GM18870 (cell line): ENCODE data around the gene ABCC5.
"Not testable (repeated sequence)": the region's sequence is repeated elsewhere in the genome, so short reads cannot be mapped to it uniquely, and the experiment has no call there.

Experiments
- ATAC-seq: cut with Tn5 transposase; IDR thresholded peaks from one replicate; pipeline ENCODE4 v1.9.1; 2021; ENCODE audit warnings: moderate library complexity; ENCODE audit not compliant: unreplicated experiment

ABCC5 gene

DNA sequence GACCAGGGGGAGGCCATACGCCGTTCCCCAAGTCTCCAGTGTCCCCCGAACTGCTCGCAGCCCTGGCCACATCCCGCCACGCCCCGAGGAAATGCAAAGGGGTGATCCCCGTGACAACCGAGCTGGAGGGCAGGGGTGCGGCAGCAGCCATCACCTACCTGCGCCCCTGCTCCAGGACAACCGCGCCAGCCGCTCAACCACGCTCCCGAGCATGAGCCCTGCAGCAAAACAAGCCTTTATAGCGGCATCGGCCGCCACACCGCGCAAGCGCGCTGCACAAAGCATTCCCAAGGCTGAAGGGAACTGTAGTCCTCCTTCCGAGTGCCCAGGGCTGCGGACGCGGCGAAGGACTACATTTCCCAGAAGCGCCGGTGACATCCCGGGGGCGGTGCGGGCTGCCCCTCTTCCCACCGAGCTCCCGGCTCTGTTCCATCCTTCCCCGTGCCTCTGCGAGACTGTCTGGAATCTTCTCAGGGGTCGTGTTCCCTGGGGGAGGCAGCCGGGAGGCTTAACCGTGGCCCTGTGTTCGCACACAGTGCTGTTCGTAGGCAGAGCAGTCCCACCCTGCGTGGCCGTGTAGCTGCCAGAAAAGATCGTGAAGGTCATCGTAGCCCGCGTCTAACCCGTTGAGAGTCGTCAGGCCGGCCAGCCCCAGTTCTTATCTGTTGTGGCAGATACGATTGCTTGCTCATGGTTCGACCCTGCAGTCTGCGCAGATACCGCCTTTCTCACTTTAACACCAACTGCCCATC lies at the start of gene ABCC5:
TSS of gene ABCC5 (minus strand) at position 213 of the 752 bp plus-strand sequence. CDS start 3,492 bp downstream, outside the sequence.
- peak; percentile 91 for ATAC-seq

DNA sequence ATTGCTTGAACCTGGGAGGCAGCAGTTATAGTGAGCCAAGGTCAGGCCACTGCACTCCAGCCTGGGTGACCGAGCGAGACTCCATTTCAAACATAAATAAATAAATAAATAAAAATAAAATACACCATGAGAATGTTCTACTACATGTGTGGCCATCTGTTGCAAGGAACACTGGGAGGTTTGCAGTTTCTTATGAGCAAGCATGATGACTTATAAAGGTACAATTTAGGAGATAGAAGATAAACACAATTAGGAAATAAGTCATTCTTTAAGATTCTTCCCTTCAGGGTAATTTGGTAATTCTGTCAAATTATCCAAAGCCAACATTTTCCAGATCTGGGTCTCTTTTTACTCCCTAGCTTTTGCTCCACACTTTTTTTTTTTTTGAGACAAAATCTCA lies 48.5 kb upstream of the ABCC5 start:
- no peak for ATAC-seq

DNA sequence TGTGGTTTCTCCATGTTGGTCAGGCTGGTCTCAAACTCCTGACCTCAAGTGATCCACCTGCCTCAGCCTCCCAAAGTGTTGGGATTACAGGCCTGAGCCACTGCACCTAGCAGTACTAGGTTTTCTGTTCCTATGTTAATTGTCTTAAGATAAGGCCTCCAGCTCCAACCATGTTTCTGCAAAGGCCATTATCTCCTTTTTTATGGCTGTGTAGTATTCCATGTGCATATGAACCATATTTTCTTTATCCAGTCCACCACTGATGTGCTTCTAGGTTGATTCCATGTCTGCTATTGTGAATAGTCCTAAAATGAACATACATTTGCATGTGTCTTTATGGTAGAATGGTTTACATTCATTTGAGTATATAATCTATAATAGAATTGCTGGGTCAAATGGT lies 45.0 kb upstream of the ABCC5 start:
- ATAC-seq = no peak

DNA sequence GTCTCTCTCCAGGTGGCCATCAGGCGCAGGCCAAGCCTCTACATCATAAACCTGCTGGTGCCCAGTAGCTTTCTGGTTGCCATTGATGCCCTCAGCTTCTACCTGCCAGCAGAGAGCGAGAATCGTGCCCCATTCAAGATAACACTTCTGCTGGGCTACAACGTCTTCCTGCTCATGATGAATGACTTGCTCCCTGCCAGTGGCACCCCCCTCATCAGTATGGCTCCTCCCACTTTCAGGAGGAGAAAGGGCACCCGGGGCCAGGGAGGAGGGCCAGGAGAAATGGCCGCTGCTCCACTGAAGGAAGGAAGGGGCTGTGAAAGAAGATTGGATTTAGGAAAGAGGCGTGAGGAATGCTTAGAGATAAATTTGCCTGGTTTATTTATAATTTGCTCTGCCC lies 41.7 kb upstream of the ABCC5 start:
- ATAC-seq = no peak

DNA sequence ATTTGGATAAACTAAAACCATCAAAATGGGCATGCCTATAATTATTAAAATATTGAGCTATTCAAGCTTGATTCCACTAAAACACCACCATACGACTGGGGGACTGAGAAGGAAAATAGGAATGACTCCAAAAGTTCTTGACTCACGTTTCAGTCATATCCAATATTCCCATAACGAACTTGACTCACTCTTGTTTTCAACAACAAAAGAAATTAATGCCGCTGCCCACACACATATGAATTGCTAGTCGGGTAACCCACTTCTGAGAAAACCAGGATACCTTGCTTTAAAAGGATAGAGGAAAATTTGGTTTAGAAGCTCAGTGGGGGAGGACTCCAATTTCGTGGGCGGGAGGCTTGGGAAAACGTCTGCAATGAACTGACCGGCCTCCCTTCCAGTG lies 40.3 kb upstream of the ABCC5 start:
- no peak for ATAC-seq

DNA sequence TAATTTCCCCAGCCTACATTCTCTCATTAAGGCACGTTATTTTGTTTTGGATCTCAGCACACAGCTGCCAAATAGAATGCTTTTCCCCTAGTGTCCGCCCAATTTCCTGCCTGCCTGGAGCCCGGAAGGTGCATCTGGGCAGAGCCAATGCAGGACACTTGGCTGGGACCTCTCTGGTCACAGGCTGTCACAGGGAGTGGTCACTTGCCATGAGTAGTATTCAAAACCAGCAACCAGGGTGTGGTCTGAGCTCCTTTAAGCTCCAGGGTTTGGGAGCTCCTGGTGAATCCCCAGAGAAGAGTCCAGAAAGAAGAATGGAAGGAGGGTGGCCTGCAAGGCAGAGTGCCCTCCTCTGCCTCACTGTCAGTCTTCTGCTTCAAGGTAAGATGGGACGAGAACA lies 35.1 kb upstream of the ABCC5 start, which contains the start of gene HTR3C:
TSS of gene HTR3C (plus strand) at position 281 of the 400 bp plus-strand sequence. CDS start at position 315, 34 bp downstream.
- ATAC-seq = no peak

DNA sequence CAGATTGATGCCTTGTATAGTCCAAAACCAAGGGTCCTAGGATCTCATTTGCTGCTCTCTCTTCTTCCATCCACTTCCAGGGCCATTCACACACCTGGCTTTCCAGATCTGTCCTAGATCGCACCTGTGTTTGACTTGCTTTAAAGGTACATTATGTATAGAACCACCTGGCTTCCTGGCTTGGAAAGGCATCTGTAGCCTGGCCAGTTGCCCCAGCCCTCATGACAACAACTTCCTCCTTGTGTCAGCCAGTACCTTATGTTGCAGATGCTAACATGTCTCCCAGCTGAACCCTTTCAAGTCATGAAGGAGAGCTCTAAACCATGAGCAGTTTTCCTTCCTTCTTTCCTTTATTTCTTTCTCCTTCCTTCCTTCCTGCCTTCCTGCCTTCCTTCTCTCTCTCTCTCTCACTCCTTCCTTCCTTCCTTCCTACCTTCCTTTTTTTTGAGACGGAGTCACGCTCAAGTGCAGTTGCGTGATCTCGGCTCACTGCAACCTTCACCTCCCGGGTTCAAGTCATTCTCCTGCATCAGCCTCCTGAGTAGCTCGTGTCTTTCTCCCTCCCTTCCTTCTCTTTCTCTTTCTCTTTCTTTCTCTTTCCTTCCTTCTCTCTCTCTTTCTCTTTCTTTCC lies 32.6 kb upstream of the ABCC5 start:
- no peak for ATAC-seq

DNA sequence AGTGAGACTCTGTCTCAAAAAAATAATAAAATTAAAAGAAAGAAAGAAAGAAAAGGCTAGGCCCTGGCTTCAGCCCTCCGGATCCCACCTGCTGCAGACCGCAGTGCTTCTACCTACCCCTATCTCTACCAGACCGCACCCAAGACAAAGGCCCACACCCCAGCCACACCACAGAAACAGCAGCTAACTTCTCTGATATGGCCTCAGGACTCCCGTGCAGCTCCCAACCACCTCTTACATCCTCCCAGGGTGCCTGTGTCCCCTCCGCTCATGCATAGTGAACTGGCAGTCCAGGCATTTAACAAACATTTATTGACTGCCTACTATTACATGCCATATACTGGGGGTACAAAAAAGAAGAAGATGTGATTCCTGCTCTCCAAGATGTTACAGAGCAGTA lies 28.3 kb upstream of the ABCC5 start:
- ATAC-seq = no peak

DNA sequence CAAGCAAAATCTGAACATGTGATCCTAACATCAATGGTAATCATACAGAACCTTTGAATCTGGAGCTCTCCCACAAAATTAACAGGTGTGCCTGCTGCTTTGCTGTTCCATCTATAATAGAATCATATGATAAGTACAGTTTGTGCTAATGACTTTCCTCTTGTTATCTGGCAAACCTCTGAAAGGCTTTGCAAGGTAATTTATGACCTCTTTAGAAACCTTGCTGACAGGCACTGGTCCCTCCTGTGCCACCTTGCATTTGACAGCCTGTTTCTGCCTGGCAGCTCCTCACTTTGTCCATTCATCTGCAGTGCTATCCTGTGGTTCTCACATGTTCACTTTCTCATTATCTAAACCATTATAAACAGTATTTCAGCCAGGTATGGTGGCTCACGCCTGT lies 24.9 kb upstream of the ABCC5 start:
- ATAC-seq = no peak

DNA sequence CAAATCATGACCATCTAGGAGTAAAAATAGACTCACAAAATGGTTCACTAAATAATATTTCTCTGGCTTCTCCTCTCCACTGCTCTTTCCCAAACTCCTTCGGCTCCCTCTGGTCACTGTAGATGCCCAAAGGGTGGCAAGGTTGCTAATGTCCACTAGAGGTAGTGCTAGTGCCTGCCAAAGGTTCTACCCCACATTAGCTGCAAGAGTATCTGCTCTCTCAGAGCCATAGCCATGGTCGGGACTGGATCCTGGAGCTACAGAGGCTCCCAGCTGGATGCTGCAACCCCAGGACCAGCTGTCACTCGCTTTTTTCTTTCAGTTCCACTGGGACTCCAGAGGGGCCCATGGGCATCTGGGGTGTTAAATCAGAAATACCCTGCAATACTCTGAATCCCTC lies 22.3 kb upstream of the ABCC5 start:
- no peak for ATAC-seq

DNA sequence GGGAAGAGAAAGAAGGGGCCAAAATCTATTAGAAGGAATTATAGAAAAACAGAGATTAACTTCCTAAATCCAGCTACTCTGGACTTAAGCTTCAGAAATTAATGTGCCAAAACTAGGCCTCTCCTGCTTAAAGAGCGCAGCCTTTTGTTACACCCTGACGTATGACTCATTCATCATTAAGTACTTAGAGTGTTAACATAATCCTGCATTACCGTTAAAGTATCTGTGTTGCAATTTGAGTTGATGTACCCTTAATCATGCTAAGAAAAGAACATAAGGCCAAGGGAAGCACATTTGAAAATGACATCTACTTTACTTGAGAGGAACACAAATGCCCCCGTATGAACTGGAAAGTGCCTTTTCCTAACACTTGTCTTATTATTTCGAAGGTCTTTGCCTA lies 21.7 kb upstream of the ABCC5 start:
- no peak for ATAC-seq

DNA sequence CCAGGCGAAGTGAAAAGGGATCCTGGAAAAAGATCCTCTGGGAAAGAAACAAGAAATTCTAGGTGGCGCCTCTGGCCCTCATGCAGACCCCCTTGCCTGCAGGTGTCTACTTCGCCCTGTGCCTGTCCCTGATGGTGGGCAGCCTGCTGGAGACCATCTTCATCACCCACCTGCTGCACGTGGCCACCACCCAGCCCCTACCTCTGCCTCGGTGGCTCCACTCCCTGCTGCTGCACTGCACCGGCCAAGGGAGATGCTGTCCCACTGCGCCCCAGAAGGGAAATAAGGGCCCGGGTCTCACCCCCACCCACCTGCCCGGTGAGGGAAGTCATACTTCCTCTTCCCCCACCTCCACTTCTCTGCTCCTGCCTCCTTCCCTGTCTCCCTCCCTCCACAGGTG lies 20.6 kb upstream of the ABCC5 start:
- not testable (repeated sequence) for ATAC-seq

DNA sequence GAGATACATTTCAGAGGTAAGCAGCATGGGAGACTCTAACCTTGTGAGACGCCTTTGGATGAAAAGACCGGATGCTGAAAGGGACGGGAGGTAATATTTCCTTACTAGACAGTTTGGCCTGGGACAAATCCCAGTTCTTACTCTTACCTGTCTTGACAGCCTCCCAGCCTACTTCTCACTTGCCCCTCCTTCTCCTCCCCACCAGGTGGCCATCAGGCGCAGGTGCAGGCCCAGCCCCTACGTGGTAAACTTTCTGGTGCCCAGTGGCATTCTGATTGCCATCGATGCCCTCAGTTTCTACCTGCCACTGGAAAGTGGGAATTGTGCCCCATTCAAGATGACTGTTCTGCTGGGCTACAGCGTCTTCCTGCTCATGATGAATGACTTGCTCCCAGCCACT lies 20.1 kb upstream of the ABCC5 start:
- no peak for ATAC-seq

DNA sequence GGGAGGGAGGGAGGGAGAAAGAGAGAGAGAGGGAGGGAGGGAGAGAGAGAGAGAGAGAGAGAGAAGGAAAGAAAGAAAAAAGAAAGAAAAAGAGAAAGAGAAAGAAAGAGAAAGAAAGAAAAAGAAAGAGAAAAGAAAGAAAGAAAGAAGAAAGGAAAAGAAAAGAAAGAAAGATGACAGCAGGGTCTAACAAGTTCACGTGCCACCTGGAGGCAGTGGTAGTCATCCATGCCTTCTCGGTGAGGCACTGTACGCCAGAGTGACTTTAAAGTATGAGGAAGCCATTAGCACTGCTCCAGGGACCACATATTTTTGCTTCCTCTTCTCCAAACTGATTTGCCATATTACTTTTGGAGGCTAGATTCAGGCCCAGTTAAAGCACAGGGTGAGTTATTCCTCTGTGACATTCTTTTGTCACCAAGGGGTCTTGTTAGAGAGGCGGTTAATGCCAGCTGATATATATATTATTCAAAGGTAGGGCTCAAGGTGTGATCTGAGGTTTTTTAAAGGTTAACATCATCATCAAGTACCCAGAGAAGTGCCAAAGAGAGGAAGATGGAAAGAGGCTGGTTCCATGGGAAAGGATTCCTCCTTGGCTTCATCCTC lies 13.6 kb upstream of the ABCC5 start, which contains the start of gene HTR3D:
TSS of gene HTR3D (plus strand) at position 556 of the 606 bp plus-strand sequence. CDS start at position 556, 0 bp downstream.
- no peak for ATAC-seq

DNA sequence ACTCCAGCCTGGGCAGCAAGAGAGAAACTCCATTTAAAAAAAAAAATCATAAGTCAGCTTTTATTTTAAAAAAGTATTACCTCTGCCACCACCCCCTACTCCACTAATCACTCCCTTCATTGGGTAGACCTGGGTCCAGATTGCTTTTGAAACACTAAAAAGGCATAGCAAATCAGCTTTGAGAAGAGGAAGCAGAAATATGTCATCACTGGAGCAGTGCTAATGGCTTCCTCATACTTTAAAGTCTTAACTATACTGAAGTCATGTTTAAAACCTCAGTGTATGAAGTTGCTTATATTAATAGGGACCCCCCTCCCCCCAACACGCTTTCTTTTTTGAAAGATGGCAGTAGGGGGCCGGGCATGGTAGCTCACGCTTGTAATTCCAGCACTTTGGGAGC lies 12.9 kb upstream of the ABCC5 start:
- no peak for ATAC-seq

DNA sequence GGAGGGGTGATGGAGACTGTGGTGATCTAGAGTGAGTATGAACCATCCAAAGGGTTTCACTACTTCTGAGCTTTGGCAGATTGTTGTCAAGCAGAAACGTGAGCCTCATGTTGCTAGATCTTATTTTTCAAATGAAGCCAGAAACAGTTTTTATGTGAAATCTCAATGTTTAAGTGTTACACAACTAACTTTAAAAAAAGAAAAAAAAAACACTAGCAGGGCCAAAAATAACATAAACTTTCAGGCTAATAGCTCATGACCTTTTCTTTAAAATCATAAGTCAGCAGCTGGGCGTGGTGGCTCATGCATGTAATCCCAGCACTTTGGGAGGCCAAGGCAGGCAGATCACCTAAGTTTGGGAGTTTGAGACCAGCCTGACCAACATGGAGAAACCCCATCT lies 11.8 kb upstream of the ABCC5 start:
- no peak for ATAC-seq

DNA sequence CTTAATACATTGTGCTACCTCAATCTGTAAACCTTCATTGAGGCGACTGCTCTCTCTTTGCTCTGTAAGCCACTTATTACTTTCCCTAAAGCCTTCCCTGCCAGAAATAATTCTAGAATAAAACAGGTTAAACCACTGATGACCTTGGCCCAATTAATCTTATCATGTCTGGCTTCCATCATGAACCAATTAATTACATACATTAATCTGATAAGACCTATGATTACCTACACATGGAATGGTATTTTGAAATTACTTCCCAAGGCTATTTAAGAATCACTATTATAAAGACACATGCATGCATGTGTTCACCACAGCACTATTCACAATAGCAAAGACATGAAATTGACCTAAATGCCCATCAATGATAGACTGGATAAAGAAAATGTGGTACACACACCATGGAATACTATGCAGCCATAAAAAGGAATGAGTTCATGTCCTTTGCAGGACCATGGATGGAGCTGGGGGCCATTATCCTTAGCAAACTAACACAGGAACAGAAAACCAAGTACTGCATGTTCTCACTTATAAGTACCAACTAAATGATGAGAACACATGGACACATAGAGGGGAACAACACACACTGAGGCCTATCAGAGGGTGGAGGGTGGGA lies 10.7 kb upstream of the ABCC5 start:
- not testable (repeated sequence) for ATAC-seq

DNA sequence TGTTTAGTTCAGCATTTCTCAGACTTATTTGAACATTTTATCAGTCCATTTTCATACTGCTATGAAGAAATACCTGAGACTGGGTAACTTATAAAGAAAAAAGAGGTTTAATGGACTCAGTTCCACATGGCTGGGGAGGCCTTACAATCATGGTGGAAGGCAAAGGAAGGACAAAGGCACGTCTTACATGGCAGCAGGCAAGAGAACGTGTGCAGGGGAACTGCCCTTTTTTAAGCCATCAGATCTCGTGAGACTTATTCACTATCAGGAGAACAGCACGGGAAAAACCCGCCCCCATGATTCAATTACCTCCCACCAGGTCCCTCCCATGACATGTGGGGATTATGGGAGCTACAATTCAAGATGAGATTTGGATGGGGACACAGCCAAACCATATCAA lies 7.6 kb upstream of the ABCC5 start:
- ATAC-seq = not testable (repeated sequence)

DNA sequence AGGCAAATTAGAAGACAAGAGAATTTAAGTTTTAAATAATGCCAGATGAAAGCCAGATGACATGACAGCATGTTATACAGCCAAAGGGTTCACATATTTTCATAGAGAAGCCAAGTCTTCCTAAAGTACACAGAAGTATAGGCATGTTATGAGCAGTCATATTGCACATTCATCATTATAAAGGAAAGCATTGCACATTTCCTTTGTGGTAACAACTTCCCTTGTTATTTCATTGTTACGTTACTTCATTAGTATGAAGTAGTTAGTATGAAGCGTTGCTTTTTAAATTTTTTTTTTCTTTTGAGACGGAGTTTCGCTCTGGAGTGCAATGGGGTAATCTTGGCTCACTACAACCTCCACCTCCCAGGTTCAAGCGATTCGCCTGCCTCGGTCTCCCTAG lies 4.6 kb upstream of the ABCC5 start:
- no peak for ATAC-seq

DNA sequence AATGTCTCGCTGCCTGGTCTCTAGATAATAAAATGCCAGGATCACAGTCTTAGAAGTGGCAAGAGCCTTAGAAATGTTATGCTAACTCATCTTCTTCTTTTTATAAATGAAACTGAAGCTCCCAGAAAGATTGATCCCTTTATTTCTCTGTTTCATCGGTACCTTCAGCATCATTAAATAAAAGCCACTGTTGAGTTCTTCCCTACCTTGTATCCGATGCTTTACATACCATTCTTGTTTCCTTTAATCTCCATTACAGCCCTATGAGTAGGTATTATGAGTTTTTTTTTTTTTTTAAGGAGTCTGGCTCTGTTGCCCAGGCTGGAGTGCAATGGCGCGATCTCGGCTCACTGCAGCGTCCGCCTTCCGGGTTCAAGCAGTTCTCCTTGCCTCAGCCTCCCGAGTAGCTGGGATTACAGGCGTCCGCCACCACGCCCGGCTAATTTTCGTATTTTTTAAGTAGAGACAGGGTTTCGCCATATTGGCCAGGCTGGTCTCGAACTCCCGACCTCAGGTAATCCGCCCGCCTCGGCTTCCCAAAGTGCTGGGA lies 815 bp upstream of the ABCC5 start:
- ATAC-seq = no peak
